ENCODE results near the gene OBSCN. TPM values are rescaled to one million over a fixed set of nuclear protein-coding genes. Genes with fewer than 3 reads are reported as not detected.

The OBSCN gene, protein sequence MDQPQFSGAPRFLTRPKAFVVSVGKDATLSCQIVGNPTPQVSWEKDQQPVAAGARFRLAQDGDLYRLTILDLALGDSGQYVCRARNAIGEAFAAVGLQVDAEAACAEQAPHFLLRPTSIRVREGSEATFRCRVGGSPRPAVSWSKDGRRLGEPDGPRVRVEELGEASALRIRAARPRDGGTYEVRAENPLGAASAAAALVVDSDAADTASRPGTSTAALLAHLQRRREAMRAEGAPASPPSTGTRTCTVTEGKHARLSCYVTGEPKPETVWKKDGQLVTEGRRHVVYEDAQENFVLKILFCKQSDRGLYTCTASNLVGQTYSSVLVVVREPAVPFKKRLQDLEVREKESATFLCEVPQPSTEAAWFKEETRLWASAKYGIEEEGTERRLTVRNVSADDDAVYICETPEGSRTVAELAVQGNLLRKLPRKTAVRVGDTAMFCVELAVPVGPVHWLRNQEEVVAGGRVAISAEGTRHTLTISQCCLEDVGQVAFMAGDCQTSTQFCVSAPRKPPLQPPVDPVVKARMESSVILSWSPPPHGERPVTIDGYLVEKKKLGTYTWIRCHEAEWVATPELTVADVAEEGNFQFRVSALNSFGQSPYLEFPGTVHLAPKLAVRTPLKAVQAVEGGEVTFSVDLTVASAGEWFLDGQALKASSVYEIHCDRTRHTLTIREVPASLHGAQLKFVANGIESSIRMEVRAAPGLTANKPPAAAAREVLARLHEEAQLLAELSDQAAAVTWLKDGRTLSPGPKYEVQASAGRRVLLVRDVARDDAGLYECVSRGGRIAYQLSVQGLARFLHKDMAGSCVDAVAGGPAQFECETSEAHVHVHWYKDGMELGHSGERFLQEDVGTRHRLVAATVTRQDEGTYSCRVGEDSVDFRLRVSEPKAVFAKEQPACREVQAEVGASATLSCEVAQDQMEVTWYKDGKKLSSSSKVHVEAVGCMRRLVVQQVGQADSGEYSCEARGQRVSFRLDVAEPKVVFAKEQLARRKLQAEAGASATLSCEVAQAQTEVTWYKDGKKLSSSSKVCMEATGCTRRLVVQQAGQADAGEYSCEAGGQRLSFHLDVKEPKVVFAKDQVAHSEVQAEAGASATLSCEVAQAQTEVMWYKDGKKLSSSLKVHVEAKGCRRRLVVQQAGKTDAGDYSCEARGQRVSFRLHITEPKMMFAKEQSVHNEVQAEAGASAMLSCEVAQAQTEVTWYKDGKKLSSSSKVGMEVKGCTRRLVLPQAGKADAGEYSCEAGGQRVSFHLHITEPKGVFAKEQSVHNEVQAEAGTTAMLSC (N-terminal part only)
- 25.7 TPM for total RNA-seq (ENCODE audit: unreplicated experiment)
- long read RNA-seq, partial matches to known transcripts, result 0 of 1 reads
- long read RNA-seq, other reads (novel, unspliced or antisense), result 1 of 1 reads

DNA sequence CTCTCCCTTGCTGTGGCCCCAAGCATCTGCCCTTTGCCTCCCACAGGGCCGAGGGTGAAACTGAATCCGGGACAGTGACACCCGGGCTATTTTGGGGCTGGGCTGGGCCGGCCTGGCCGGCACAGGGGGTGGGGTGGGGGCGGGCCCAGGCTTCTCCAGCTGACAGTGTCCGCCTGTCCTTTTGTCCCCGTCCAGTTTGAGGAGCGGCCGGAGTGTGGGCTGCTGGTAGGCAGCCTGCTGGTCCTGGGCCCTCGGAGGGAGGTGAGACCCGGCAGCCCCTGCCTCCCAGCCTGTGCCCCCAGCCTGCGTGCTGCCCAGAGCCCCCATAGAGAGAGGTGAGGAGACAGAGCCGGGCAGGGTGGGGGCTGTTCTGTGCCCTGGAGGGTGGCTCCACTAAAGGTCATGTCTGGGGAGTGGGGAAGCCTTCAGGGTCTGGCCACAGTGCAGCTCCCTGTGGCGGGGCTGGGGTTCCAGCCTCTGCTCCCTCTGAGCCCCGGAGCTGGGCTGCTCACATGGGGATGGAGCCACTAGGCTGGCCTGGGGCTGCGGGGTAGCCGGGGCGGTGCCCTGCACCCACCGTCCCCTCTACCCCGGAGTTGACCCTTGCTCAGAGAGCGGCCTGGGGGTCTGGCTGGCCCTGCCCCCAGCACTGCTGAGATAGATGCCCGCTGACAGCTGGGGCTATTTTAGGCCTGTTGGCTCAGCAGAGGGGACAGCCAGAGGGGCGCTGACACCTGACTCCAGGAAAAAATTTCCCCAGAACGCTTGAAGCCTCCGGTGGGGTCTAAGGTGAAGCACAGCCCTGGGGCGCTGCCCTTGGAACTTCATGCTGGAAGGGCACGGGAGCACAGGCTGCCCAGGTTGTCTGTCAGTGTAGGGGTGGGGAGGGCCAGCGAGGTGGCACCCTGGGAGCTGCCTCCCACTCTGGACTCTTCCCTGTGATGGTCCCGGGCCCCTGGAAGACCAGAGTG, at the start of gene OBSCN:
Gene OBSCN (plus strand): TSS at position 194 of the 971 bp plus-strand sequence. CDS start 3,740 bp downstream, outside the sequence.
- H3K4me3 Mint-ChIP-seq (ENCODE audit: unreplicated experiment), result no peak within 1 kb of the TSS
- no peak for DNase-seq
- TF ChIP-seq, protein P1, sequence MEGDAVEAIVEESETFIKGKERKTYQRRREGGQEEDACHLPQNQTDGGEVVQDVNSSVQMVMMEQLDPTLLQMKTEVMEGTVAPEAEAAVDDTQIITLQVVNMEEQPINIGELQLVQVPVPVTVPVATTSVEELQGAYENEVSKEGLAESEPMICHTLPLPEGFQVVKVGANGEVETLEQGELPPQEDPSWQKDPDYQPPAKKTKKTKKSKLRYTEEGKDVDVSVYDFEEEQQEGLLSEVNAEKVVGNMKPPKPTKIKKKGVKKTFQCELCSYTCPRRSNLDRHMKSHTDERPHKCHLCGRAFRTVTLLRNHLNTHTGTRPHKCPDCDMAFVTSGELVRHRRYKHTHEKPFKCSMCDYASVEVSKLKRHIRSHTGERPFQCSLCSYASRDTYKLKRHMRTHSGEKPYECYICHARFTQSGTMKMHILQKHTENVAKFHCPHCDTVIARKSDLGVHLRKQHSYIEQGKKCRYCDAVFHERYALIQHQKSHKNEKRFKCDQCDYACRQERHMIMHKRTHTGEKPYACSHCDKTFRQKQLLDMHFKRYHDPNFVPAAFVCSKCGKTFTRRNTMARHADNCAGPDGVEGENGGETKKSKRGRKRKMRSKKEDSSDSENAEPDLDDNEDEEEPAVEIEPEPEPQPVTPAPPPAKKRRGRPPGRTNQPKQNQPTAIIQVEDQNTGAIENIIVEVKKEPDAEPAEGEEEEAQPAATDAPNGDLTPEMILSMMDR (IDR thresholded peaks at IDR 0.05; ENCODE audit: partially characterized antibody, unreplicated experiment), result no peak
- H3K36me3 Mint-ChIP-seq (ENCODE audit: unreplicated experiment), result no peaks in the 10 kb centered on the region
- peaks cover 1% of the 10 kb centered on the region for H3K9me3 Mint-ChIP-seq (ENCODE audit: unreplicated experiment)
- peaks cover 1% of the 10 kb centered on the region for H3K4me1 Mint-ChIP-seq (ENCODE audit: low read depth, unreplicated experiment)
- H3K27me3 Mint-ChIP-seq (ENCODE audit: unreplicated experiment), result peaks cover 2% of the 10 kb centered on the region
- no peak within 1 kb of the TSS for H3K27ac Mint-ChIP-seq (ENCODE audit: unreplicated experiment)

DNA sequence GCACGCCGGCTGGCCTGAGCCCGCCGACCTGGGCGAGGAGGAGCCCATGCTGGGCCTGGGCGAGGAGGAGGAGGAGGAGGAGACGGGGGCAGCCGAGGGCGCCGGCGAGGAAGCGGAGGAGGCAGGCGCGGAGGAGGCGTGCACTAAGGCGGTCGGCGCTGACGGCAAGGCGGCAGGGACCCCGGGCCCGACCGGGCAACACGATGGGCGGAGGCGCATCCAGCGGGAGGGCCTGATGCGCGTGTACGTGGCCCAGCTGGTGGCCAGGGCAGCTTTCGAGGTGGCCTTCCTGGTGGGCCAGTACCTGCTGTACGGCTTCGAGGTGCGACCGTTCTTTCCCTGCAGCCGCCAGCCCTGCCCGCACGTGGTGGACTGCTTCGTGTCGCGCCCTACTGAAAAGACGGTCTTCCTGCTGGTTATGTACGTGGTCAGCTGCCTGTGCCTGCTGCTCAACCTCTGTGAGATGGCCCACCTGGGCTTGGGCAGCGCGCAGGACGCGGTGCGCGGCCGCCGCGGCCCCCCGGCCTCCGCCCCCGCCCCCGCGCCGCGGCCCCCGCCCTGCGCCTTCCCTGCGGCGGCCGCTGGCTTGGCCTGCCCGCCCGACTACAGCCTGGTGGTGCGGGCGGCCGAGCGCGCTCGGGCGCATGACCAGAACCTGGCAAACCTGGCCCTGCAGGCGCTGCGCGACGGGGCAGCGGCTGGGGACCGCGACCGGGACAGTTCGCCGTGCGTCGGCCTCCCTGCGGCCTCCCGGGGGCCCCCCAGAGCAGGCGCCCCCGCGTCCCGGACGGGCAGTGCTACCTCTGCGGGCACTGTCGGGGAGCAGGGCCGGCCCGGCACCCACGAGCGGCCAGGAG, 49.5 kb upstream of the OBSCN start:
- no peaks in the 10 kb centered on the region for H3K27me3 Mint-ChIP-seq (ENCODE audit: unreplicated experiment)
- no peaks in the 10 kb centered on the region for H3K36me3 Mint-ChIP-seq (ENCODE audit: unreplicated experiment)

DNA sequence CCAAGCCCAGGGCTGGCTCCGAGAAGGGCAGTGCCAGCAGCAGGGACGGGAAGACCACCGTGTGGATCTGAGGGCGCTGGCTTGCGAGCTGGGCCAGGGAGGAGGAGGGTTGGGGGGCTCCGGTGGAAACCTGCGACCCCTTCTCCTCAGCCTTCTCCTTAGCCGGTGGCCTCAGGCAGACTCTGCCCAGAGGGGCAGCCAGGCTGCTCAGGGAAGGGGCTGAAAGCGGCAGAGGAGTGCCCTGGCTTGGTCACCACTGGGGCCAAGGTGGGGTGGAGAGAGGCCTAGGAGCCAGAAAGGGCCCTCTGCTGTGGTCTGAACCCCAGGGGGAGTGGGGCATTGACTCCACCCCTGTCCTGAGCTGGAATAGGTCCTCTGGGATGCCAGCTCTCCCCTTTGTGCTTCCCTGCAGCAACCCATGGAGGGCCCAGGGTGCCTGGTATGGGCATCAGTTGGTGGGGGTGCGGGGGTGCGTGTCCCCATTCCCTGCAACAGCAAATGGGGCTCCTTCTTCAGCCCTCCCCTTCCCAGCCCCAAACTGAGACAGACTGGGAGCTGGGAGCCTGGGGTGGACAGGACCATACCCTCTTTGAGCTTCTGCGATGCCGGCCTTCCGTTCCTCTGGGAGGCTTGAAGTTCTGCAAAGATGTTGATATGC, 48.7 kb upstream of the OBSCN start:
- peaks cover 3% of the 10 kb centered on the region for H3K27me3 Mint-ChIP-seq (ENCODE audit: unreplicated experiment)
- H3K4me1 Mint-ChIP-seq (ENCODE audit: low read depth, unreplicated experiment), result peaks cover 6% of the 10 kb centered on the region
- DNase-seq, result no peak
- H3K36me3 Mint-ChIP-seq (ENCODE audit: unreplicated experiment), result no peaks in the 10 kb centered on the region
- no peak overlapping the region for H3K27ac Mint-ChIP-seq (ENCODE audit: unreplicated experiment)
- TF ChIP-seq, protein P1 (IDR thresholded peaks at IDR 0.05; ENCODE audit: partially characterized antibody, unreplicated experiment), result no peak
- no peaks in the 10 kb centered on the region for H3K9me3 Mint-ChIP-seq (ENCODE audit: unreplicated experiment)
- H3K4me3 Mint-ChIP-seq (ENCODE audit: unreplicated experiment), result no peak overlapping the region

More for the DNA sequence above, 49.5 kb upstream of the OBSCN start:
- Mint-ChIP-seq H3K27ac (ENCODE audit: unreplicated experiment) (no peak overlapping the region), H3K4me1 (ENCODE audit: low read depth, unreplicated experiment) (peaks cover 6% of the 10 kb centered on the region), H3K4me3 (ENCODE audit: unreplicated experiment) (no peak overlapping the region), H3K9me3 (ENCODE audit: unreplicated experiment) (no peaks in the 10 kb centered on the region)
- DNase-seq, result no peak
- TF ChIP-seq, protein P1 (IDR thresholded peaks at IDR 0.05; ENCODE audit: partially characterized antibody, unreplicated experiment), result no peak

All from glutamatergic neuron (in vitro differentiated cells).